ENCODE results near the gene MED27.
"Not testable (repeated sequence)": the region's sequence is repeated elsewhere in the genome, so short reads cannot be mapped to it uniquely, and the experiment has no call there.

The MED27 gene

DNA sequence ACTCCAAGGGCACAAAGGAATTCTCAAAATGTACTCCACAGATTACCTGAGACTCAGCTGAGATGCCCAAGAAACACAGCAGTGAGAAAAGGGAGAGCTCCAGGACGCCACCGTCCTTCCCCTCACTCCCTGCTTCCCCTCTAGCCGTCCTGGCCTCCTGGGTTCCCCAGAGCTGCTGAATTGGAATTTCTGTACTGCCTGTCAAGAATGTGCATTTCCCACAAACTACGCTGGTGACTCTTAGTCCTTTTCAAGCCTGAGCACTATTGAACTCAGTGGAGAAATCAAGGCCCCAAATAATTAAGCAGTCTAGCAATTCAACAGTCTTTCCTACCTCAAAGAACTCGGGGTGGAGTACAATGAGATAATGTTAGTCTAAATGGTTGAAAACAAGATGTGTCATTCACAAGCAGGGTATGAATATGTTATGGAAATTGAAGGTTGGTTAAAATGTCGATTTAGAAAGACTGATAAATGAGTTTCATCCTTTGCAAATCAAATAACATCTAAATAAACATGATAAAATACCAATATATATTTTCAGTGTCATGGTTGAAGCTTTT, 153.2 kb downstream of the MED27 start:
- H3K4me1 ChIP-seq (ENCODE audit: control insufficient read depth in 1 of 2, insufficient read depth in 1 of 2, low read depth in 1 of 2, low read length in 1 of 2), result no peaks in the 10 kb centered on the region
- TF ChIP-seq, protein P1, sequence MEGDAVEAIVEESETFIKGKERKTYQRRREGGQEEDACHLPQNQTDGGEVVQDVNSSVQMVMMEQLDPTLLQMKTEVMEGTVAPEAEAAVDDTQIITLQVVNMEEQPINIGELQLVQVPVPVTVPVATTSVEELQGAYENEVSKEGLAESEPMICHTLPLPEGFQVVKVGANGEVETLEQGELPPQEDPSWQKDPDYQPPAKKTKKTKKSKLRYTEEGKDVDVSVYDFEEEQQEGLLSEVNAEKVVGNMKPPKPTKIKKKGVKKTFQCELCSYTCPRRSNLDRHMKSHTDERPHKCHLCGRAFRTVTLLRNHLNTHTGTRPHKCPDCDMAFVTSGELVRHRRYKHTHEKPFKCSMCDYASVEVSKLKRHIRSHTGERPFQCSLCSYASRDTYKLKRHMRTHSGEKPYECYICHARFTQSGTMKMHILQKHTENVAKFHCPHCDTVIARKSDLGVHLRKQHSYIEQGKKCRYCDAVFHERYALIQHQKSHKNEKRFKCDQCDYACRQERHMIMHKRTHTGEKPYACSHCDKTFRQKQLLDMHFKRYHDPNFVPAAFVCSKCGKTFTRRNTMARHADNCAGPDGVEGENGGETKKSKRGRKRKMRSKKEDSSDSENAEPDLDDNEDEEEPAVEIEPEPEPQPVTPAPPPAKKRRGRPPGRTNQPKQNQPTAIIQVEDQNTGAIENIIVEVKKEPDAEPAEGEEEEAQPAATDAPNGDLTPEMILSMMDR (IDR thresholded peaks at IDR 0.05), result no peak
- H3K4me3 ChIP-seq (ENCODE audit: low read depth in 1 of 2, low read length in 1 of 2), result no peak overlapping the region

DNA sequence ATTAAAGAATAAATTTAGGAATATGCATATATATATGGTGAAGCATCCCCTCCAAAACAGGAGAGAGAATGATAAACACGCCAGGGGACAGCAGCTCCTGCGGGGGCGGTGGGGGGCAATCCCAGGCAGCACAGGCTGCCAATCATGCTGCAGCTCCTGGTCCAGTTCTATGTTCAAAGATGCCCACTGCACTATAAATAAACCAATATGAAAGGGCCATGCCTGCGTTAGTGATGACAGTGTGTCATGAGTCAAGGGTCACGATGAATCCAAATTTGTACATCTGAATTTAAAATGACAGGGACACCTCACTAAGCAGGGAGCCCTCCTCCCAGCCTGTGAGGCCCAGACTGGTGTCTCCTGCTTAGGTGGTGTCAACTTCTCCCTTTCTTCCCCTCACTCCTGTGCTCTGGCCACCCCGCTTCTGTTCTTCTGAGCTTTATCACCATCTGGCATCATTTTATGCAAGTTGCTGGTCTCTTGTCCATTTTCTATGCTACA, 153.9 kb downstream of the MED27 start:
- no peak overlapping the region for H3K27ac ChIP-seq
- H3K4me1 ChIP-seq (ENCODE audit: control insufficient read depth in 1 of 2, insufficient read depth in 1 of 2, low read depth in 1 of 2, low read length in 1 of 2), result no peaks in the 10 kb centered on the region
- H3K9me3 ChIP-seq, result no peaks in the 10 kb centered on the region
- no peaks in the 10 kb centered on the region for H3K36me3 ChIP-seq
- TF ChIP-seq, protein P1 (IDR thresholded peaks at IDR 0.05), result no peak
- H3K27me3 ChIP-seq, result no peaks in the 10 kb centered on the region
- H3K4me3 ChIP-seq (ENCODE audit: low read depth in 1 of 2, low read length in 1 of 2), result no peak overlapping the region

More for the DNA sequence above, 153.2 kb downstream of the MED27 start:
- H3K9me3 ChIP-seq, result no peaks in the 10 kb centered on the region
- no peaks in the 10 kb centered on the region for H3K36me3 ChIP-seq
- no peak overlapping the region for H3K27ac ChIP-seq
- H3K27me3 ChIP-seq, result no peaks in the 10 kb centered on the region

DNA sequence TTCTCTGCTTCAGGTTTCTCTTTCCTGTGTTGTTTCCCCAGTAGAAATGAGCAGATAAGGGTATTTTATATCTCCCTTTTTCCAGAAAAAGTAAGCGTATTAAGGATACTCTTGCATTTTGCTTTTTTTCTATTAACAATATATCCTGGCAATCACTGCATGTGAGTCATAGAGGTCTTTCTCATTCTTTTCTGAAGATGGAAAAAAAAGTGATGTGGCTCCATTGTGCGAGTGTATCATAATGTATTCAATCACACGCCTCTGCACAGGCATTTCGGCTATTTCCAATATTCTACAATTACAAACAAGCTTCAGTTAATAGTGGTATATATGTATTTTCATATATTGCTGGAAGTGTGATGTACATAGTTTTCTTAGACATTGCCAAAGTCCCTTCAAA, 155.9 kb downstream of the MED27 start:
- H3K36me3 ChIP-seq, result no peaks in the 10 kb centered on the region
- no peaks in the 10 kb centered on the region for H3K27me3 ChIP-seq
- no peak overlapping the region for H3K27ac ChIP-seq
- H3K4me3 ChIP-seq (ENCODE audit: low read depth in 1 of 2, low read length in 1 of 2), result no peak overlapping the region
- H3K4me1 ChIP-seq (ENCODE audit: control insufficient read depth in 1 of 2, insufficient read depth in 1 of 2, low read depth in 1 of 2, low read length in 1 of 2), result no peaks in the 10 kb centered on the region
- TF ChIP-seq, protein P1 (IDR thresholded peaks at IDR 0.05), result no peak
- no peaks in the 10 kb centered on the region for H3K9me3 ChIP-seq

DNA sequence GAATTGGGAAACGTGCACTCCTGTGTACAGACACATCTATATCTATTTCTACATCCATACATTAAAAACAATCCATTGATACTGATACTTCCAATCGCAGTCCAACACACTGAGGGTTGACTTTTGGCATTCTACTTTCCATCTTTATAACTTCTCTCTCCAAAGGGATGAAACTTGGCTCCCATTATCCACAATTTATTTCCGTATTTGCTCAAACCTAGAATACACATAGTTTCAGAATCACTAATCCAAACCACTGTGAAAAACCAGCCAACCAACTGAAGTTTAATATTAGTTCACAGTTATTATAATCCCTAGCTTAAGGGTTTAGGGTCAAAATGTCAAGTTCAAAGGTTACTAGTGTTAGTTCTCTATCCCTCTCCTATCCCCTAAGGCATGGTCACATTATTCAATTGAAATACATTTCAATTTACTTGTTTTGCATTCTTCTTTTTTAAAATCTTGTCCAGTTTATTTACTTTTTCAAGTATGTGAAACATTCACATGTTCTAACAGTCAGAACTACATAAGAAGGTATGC, 156.5 kb downstream of the MED27 start:
- H3K27ac ChIP-seq, result no peak overlapping the region
- H3K27me3 ChIP-seq, result no peaks in the 10 kb centered on the region
- no peaks in the 10 kb centered on the region for H3K36me3 ChIP-seq
- H3K9me3 ChIP-seq, result no peaks in the 10 kb centered on the region
- TF ChIP-seq, protein P1 (IDR thresholded peaks at IDR 0.05), result no peak
- H3K4me3 ChIP-seq (ENCODE audit: low read depth in 1 of 2, low read length in 1 of 2), result no peak overlapping the region
- no peaks in the 10 kb centered on the region for H3K4me1 ChIP-seq (ENCODE audit: control insufficient read depth in 1 of 2, insufficient read depth in 1 of 2, low read depth in 1 of 2, low read length in 1 of 2)

DNA sequence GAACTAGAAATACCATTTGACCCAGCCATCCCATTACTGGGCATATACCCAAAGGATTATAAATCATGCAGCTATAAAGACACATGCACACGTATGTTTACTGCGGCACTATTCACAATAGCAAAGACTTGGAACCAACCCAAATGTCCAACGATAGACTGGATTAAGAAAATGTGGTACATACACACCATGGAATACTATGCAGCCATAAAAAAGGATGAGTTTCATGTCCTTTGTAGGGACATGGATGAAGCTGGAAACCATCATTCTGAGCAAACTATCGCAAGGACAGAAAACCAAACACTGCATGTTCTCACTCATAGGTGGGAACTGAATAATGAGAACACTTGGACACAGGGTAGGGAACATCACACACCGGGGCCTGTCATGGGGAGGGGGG, 158.0 kb downstream of the MED27 start:
- not testable (repeated sequence) for H3K4me3 ChIP-seq (ENCODE audit: low read depth in 1 of 2, low read length in 1 of 2); H3K27me3 ChIP-seq; H3K9me3 ChIP-seq; H3K27ac ChIP-seq; H3K4me1 ChIP-seq (ENCODE audit: control insufficient read depth in 1 of 2, insufficient read depth in 1 of 2, low read depth in 1 of 2, low read length in 1 of 2); H3K36me3 ChIP-seq

DNA sequence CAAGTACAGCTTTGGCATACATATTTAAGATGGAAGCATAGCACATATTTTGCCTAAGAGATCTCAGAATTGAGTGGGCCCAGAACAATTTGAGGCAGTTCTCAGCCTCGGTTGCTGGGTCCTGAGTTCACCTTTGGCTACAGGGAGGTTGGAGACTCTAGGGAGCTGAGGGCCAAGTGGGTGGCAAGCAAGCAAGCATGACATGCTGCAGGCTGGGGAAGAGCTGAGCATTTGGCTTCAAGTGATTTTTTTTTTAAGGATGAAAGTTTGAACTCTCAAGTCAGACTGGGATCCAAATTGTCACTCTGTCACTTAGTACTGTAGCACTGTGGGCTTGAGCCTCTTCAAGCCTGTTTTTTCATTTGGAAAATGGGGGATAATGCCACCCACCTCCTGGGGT, 160.5 kb downstream of the MED27 start:
- TF ChIP-seq, protein P1 (IDR thresholded peaks at IDR 0.05), result no peak
- H3K4me3 ChIP-seq (ENCODE audit: low read depth in 1 of 2, low read length in 1 of 2), result no peak overlapping the region
- H3K36me3 ChIP-seq, result no peaks in the 10 kb centered on the region
- no peaks in the 10 kb centered on the region for H3K9me3 ChIP-seq
- H3K4me1 ChIP-seq (ENCODE audit: control insufficient read depth in 1 of 2, insufficient read depth in 1 of 2, low read depth in 1 of 2, low read length in 1 of 2), result no peaks in the 10 kb centered on the region
- no peaks in the 10 kb centered on the region for H3K27me3 ChIP-seq
- H3K27ac ChIP-seq, result no peak overlapping the region
